Stimulated activated naive CD8-positive, alpha-beta T cell treated with anti-CD3 and anti-CD28 coated beads, Interleukin-15, Interleukin-2, amounts not matched to agents 100 ng/mL and 50 ng/mL, for 24 hours (primary cell): Measurements from ENCODE around the gene WASF2.
"Not testable (repeated sequence)": the region's sequence is repeated elsewhere in the genome, so short reads cannot be mapped to it uniquely, and the experiment has no call there.

ENCODE experiments used
- H3K27ac Mint-ChIP-seq: one replicate; pipeline ENCODE4 v1.8.0; 2021; ENCODE audit warnings: mild to moderate bottlenecking, mixed read lengths
- H3K27me3 Mint-ChIP-seq: one replicate; pipeline ENCODE4 v1.8.0; 2021; ENCODE audit warnings: mixed read lengths
- H3K36me3 Mint-ChIP-seq: one replicate; pipeline ENCODE4 v1.8.0; 2021; ENCODE audit warnings: low read depth, mixed read lengths
- H3K4me1 Mint-ChIP-seq: one replicate; pipeline ENCODE4 v1.8.0; 2021; ENCODE audit warnings: low read depth, mixed read lengths
- H3K4me3 Mint-ChIP-seq: one replicate; pipeline ENCODE4 v1.8.0; 2021; ENCODE audit warnings: mild to moderate bottlenecking, mixed read lengths
- H3K9me3 Mint-ChIP-seq: one replicate; pipeline ENCODE4 v1.8.0; 2021; ENCODE audit warnings: mixed read lengths

WASF2 gene

GRCh38 chr1:27487966-27488884 is 1.7 kb downstream of the WASF2 start:
- peak overlapping the region; percentile 92 for H3K4me3 Mint-ChIP-seq
- H3K36me3 Mint-ChIP-seq = peaks cover 7% of the 10 kb centered on the region
- no peaks in the 10 kb centered on the region for H3K27me3 Mint-ChIP-seq
- peaks cover 53% of the 10 kb centered on the region for H3K4me1 Mint-ChIP-seq
- peak overlapping the region; percentile 90 for H3K27ac Mint-ChIP-seq
- no peaks in the 10 kb centered on the region for H3K9me3 Mint-ChIP-seq

- H3K4me1 Mint-ChIP-seq = peaks cover 61% of the 10 kb centered on the region
- H3K27me3 Mint-ChIP-seq = no peaks in the 10 kb centered on the region
- no peak overlapping the region for H3K4me3 Mint-ChIP-seq
- no peaks in the 10 kb centered on the region for H3K9me3 Mint-ChIP-seq
- H3K36me3 Mint-ChIP-seq = peaks cover 11% of the 10 kb centered on the region
- no peak overlapping the region for H3K27ac Mint-ChIP-seq
Observed at GRCh38 chr1:27485363-27485762, 4.6 kb downstream of the WASF2 start.

- Mint-ChIP-seq H3K27me3 (no peaks in the 10 kb centered on the region), H3K4me3 (no peak overlapping the region), H3K27ac (peak overlapping the region; percentile 45), H3K9me3 (no peaks in the 10 kb centered on the region), H3K4me1 (peaks cover 65% of the 10 kb centered on the region), H3K36me3 (peaks cover 15% of the 10 kb centered on the region)
Observed at GRCh38 chr1:27483659-27484058, 6.3 kb downstream of the WASF2 start.

GRCh38 chr1:27481994-27482620 is 7.9 kb downstream of the WASF2 start:
- Mint-ChIP-seq H3K27me3 (no peaks in the 10 kb centered on the region), H3K4me3 (no peak overlapping the region), H3K36me3 (peaks cover 22% of the 10 kb centered on the region), H3K27ac (peak overlapping the region; percentile 43), H3K4me1 (peaks cover 66% of the 10 kb centered on the region), H3K9me3 (no peaks in the 10 kb centered on the region)

GRCh38 chr1:27478098-27478497 is 11.9 kb downstream of the WASF2 start:
- Mint-ChIP-seq H3K36me3 (peaks cover 27% of the 10 kb centered on the region), H3K27ac (peak overlapping the region; percentile 38), H3K4me1 (peaks cover 86% of the 10 kb centered on the region), H3K9me3 (no peaks in the 10 kb centered on the region), H3K4me3 (peak overlapping the region; percentile 36), H3K27me3 (no peaks in the 10 kb centered on the region)

GRCh38 chr1:27476237-27476636 is 13.7 kb downstream of the WASF2 start:
- Mint-ChIP-seq H3K4me3 (no peak overlapping the region), H3K36me3 (peaks cover 30% of the 10 kb centered on the region), H3K27ac (peak overlapping the region; percentile 5), H3K9me3 (no peaks in the 10 kb centered on the region), H3K27me3 (no peaks in the 10 kb centered on the region), H3K4me1 (peaks cover 82% of the 10 kb centered on the region)

GRCh38 chr1:27475720-27476119 is 14.2 kb downstream of the WASF2 start:
- H3K4me3 Mint-ChIP-seq = no peak overlapping the region
- no peaks in the 10 kb centered on the region for H3K27me3 Mint-ChIP-seq
- H3K27ac Mint-ChIP-seq = peak overlapping the region; percentile 24
- H3K4me1 Mint-ChIP-seq = peaks cover 79% of the 10 kb centered on the region
- no peaks in the 10 kb centered on the region for H3K9me3 Mint-ChIP-seq
- H3K36me3 Mint-ChIP-seq = peaks cover 33% of the 10 kb centered on the region

- Mint-ChIP-seq H3K36me3 (peaks cover 35% of the 10 kb centered on the region), H3K4me3 (no peak overlapping the region), H3K4me1 (peaks cover 85% of the 10 kb centered on the region), H3K27me3 (no peaks in the 10 kb centered on the region), H3K27ac (peak overlapping the region; percentile 76), H3K9me3 (no peaks in the 10 kb centered on the region)
Observed at GRCh38 chr1:27473755-27474154, 16.2 kb downstream of the WASF2 start.

- H3K27ac Mint-ChIP-seq, H3K27me3 Mint-ChIP-seq: not testable (repeated sequence)
Observed at GRCh38 chr1:27472098-27472497, 17.9 kb downstream of the WASF2 start.

GRCh38 chr1:27471477-27471876 is 18.5 kb downstream of the WASF2 start:
- no peak overlapping the region for H3K4me3 Mint-ChIP-seq
- peaks cover 26% of the 10 kb centered on the region for H3K36me3 Mint-ChIP-seq
- peak overlapping the region; percentile 45 for H3K27ac Mint-ChIP-seq
- H3K9me3 Mint-ChIP-seq = no peaks in the 10 kb centered on the region
- H3K4me1 Mint-ChIP-seq = peaks cover 80% of the 10 kb centered on the region
- no peaks in the 10 kb centered on the region for H3K27me3 Mint-ChIP-seq

More at GRCh38 chr1:27472098-27472497, 17.9 kb downstream of the WASF2 start:
- peaks cover 86% of the 10 kb centered on the region for H3K4me1 Mint-ChIP-seq
- peaks cover 32% of the 10 kb centered on the region for H3K36me3 Mint-ChIP-seq
- not testable (repeated sequence) for H3K4me3 Mint-ChIP-seq, H3K9me3 Mint-ChIP-seq

- Mint-ChIP-seq H3K4me3 (no peak overlapping the region), H3K27me3 (no peaks in the 10 kb centered on the region), H3K4me1 (peaks cover 78% of the 10 kb centered on the region), H3K36me3 (peaks cover 36% of the 10 kb centered on the region), H3K27ac (no peak overlapping the region), H3K9me3 (no peaks in the 10 kb centered on the region)
Observed at GRCh38 chr1:27469334-27469733, 20.6 kb downstream of the WASF2 start.

GRCh38 chr1:27468378-27468777 is 21.6 kb downstream of the WASF2 start:
- not testable (repeated sequence) for H3K9me3 Mint-ChIP-seq, H3K27ac Mint-ChIP-seq, H3K4me3 Mint-ChIP-seq, H3K27me3 Mint-ChIP-seq
- H3K36me3 Mint-ChIP-seq = peaks cover 36% of the 10 kb centered on the region
- H3K4me1 Mint-ChIP-seq = peaks cover 68% of the 10 kb centered on the region

GRCh38 chr1:27464926-27465647 is 24.9 kb downstream of the WASF2 start:
- Mint-ChIP-seq H3K9me3 (no peaks in the 10 kb centered on the region), H3K4me1 (peaks cover 50% of the 10 kb centered on the region), H3K27ac (no peak overlapping the region), H3K36me3 (peaks cover 28% of the 10 kb centered on the region), H3K4me3 (no peak overlapping the region), H3K27me3 (no peaks in the 10 kb centered on the region)

GRCh38 chr1:27463916-27464315 is 26.1 kb downstream of the WASF2 start:
- H3K27me3 Mint-ChIP-seq, H3K9me3 Mint-ChIP-seq, H3K27ac Mint-ChIP-seq, H3K4me3 Mint-ChIP-seq: not testable (repeated sequence)
- Mint-ChIP-seq H3K36me3 (peaks cover 24% of the 10 kb centered on the region), H3K4me1 (peaks cover 44% of the 10 kb centered on the region)

GRCh38 chr1:27458521-27458920 is 31.4 kb downstream of the WASF2 start:
- peaks cover 49% of the 10 kb centered on the region for H3K4me1 Mint-ChIP-seq
- not testable (repeated sequence) for H3K27me3 Mint-ChIP-seq, H3K27ac Mint-ChIP-seq, H3K4me3 Mint-ChIP-seq, H3K9me3 Mint-ChIP-seq
- H3K36me3 Mint-ChIP-seq = peaks cover 22% of the 10 kb centered on the region
